Pancreas (tissue), 10 donors: ENCODE results near the gene TTC22. TPM values are rescaled to one million over a fixed set of nuclear protein-coding genes. Genes with fewer than 3 reads are reported as not detected.
A peak's percentile ranks its signal among the peaks of the same experiment; 100 is the strongest.

Experiments used
- ATAC-seq, 4 donors: fragments of 200-7000 bp; cut with Tn5 transposase; one replicate each; pipeline versions ENCODE4 v1.8.0 to v1.9.1; 2020; ENCODE audit warnings: mild to moderate bottlenecking in 4 of 4, moderate library complexity in 4 of 4
- DNase-seq, 6 donors: peaks; one replicate each; pipeline ENCODE4 v3.0.0-alpha.2; 2020
- FAIRE-seq: peaks from 2 replicates; lab custom pipeline; 2012; peaks lifted over from hg19 to GRCh38; lab: Jason Lieb, UNC
- H3K27ac ChIP-seq, 4 donors: fragments of 200-600 bp; sonication (generic); 1 replicate in 3 of 4; 2 replicates in 1 of 4; pipeline versions ENCODE4 v1.5.0 to v1.8.0; 2020
- H3K27me3 ChIP-seq, 4 donors: fragments of 200-600 bp; one replicate each; pipeline ENCODE4 v1.8.0; 2021
- H3K36me3 ChIP-seq, 3 donors: fragments of 200-600 bp; sonication (generic) in 1 of 3; one replicate each; pipeline versions ENCODE4 v1.5.0 to v1.8.0; 2020 to 2021
- H3K4me1 ChIP-seq, 3 donors: fragments of 200-600 bp; one replicate each; pipeline ENCODE4 v1.8.0; 2021
- H3K4me3 ChIP-seq, 4 donors: fragments of 200-600 bp; sonication (generic) in 2 of 4; one replicate each; pipeline versions ENCODE4 v1.5.0 to v1.8.0; 2020 to 2021
- H3K9me3 ChIP-seq, 4 donors: fragments of 200-600 bp; one replicate each; pipeline ENCODE4 v1.8.0; 2021
- WGBS, 2 donors: extraction: QIAGEN DNeasy Blood & Tissue Kit; methylation state at CpG; one replicate each; pipeline ENCODE4 v1.1.7; 2013; 5-methylcytosine and 5-hydroxymethylcytosine counted together
- intact Hi-C, 3 donors: fragments of 100-400 bp; cut with DNase I; formaldehyde crosslinking; loops; one replicate each; pipeline versions ENCODE4 v1.11.1 to v1.14.2; 2022
- polyA plus RNA-seq, 2 donors: library from polyadenylated mRNA; stranded (reverse); fragments of 200-250 nt; gene quantifications; one replicate each; pipeline ENCODE4 v1.2.3, GENCODE V29; 2013
- total RNA-seq, 6 donors: library from RNA; stranded (reverse); fragmentation: NEBNext Ultra II Directional in 4 of 6; extraction: Animal tissue kit (Norgen Biotek cat#: 25700) in 4 of 6; gene quantifications; one replicate each; pipeline versions ENCODE4 v1.2.1 to v1.2.4, GENCODE V29; 2021 to 2023
- TF ChIP-seq, protein P1 (sequence below), 4 donors: fragments of 200-600 bp; sonication (generic) in 3 of 4; IDR thresholded peaks; one replicate each; pipeline versions ENCODE4 v1.5.0 to v1.8.0; 2021; ENCODE audit warnings: antibody characterized with exemption in 4 of 4
- donor health status: healthy with polysubstance abuse.
- donor health status: DM: no; HTN: no; CAD: no; lungs with moderate emphysema.
- donor health status: DM: no; HTN: no; CAD: no.
- donor health status: control.
- donor health status: control.
- donor health status: Bipolar disorder and iron deficiency.
- donor health status: DM: yes; HTN: yes; CAD: no.
- donor health status: DM: no; HTN: no; CAD: no.
- donor health status: DM: no; HTN: no; CAD: no.
- donor health status: DM: yes; HTN: yes; CAD: no.

TTC22 gene
- total and polyA plus RNA-seq, 8 donors, result 6.1 to 10.6 (median 7.1) TPM

DNA sequence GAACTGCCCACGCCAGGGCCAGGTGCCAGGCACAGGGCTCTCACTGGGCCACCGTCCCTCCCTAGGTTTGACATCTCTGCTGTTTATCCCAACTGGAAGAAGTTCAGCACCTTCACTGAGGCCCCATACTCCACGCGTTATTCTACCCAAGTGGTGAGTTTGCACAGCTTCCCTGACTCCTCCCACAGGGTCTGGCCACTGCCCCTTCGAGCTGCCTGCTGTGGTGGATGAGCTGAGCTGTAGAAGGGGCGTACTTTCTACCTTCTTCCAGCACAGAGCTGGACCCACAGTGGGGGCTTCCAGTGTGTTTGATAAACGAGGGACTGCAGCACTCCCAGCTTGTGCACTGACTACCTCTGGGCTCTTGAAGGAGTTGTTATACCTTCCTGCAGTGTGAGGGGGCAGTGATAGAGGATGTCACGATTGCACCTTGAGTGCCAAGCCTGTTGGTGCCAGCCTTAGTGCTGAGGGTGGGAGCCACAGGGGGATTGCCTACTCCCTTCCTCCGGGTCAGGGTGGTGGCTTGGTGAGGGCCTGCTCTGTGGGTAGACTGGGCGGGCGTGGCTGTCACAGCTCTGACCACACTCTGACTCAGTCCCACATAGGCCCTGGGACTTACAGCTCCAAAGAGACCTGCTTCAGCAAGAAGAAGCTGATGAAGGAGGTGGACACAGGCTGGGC, 5.9 kb upstream of the TTC22 start:
- ATAC-seq (no peak), DNase-seq (no peak), FAIRE-seq (no peak)
- no peaks in the 10 kb centered on the region for H3K27me3 ChIP-seq
- 81 to 84% methylated on average over 11 of the region's 11 CpGs for WGBS, 2 donors
- H3K9me3 ChIP-seq, result no peaks in the 10 kb centered on the region
- intact Hi-C loops, result loop anchor here in 1 of 3 donors (10.0 kb wide), 1 partner anchor 312 kb away; no protein-coding TSS in a partner anchor
- TF ChIP-seq, protein P1, sequence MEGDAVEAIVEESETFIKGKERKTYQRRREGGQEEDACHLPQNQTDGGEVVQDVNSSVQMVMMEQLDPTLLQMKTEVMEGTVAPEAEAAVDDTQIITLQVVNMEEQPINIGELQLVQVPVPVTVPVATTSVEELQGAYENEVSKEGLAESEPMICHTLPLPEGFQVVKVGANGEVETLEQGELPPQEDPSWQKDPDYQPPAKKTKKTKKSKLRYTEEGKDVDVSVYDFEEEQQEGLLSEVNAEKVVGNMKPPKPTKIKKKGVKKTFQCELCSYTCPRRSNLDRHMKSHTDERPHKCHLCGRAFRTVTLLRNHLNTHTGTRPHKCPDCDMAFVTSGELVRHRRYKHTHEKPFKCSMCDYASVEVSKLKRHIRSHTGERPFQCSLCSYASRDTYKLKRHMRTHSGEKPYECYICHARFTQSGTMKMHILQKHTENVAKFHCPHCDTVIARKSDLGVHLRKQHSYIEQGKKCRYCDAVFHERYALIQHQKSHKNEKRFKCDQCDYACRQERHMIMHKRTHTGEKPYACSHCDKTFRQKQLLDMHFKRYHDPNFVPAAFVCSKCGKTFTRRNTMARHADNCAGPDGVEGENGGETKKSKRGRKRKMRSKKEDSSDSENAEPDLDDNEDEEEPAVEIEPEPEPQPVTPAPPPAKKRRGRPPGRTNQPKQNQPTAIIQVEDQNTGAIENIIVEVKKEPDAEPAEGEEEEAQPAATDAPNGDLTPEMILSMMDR (IDR thresholded peaks at IDR 0.05), result no peak
- H3K36me3 ChIP-seq, result no peaks in the 10 kb centered on the region
- peaks cover 0 to 8% (median 2%) of the 10 kb centered on the region in 3 donors for H3K4me1 ChIP-seq
- H3K4me3 ChIP-seq, result no peak overlapping the region
- no peak overlapping the region for H3K27ac ChIP-seq

- Histone ChIP-seq H3K4me3 (no peak overlapping the region), H3K27ac (no peak overlapping the region), H3K4me1 (peaks cover 3 to 8% (median 6%) of the 10 kb centered on the region in 3 donors), H3K36me3 (no peaks in the 10 kb centered on the region), H3K9me3 (no peaks in the 10 kb centered on the region), H3K27me3 (no peaks in the 10 kb centered on the region)
- WGBS, 2 donors, result 78 to 80% methylated on average over 35 of the region's 35 CpGs
- ATAC-seq (no peak), FAIRE-seq (no peak), DNase-seq (no peak)
- TF ChIP-seq, protein P1 (IDR thresholded peaks at IDR 0.05), result no peak
- intact Hi-C loops, result loop anchor here in 1 of 3 donors (10.0 kb wide), 1 partner anchor 311 kb away; no protein-coding TSS in a partner anchor
These were observed 4.9 kb upstream of the TTC22 start for GRCh38 chr1:54805981-54806381.

GRCh38 chr1:54805466-54805865, 4.3 kb upstream of the TTC22 start:
- WGBS, 2 donors, result 83 to 85% methylated on average over 3 of the region's 3 CpGs
- ATAC-seq (no peak), DNase-seq (no peak), FAIRE-seq (no peak)
- TF ChIP-seq, protein P1 (IDR thresholded peaks at IDR 0.05), result no peak
- peaks cover 3 to 8% (median 6%) of the 10 kb centered on the region in 3 donors for H3K4me1 ChIP-seq
- no peaks in the 10 kb centered on the region for H3K36me3 ChIP-seq
- H3K27me3 ChIP-seq, result no peaks in the 10 kb centered on the region
- intact Hi-C loops, result loop anchor here in 1 of 3 donors (10.0 kb wide), 1 partner anchor 311 kb away; no protein-coding TSS in a partner anchor
- H3K4me3 ChIP-seq, result no peak overlapping the region
- H3K27ac ChIP-seq, result no peak overlapping the region
- no peaks in the 10 kb centered on the region for H3K9me3 ChIP-seq

DNA sequence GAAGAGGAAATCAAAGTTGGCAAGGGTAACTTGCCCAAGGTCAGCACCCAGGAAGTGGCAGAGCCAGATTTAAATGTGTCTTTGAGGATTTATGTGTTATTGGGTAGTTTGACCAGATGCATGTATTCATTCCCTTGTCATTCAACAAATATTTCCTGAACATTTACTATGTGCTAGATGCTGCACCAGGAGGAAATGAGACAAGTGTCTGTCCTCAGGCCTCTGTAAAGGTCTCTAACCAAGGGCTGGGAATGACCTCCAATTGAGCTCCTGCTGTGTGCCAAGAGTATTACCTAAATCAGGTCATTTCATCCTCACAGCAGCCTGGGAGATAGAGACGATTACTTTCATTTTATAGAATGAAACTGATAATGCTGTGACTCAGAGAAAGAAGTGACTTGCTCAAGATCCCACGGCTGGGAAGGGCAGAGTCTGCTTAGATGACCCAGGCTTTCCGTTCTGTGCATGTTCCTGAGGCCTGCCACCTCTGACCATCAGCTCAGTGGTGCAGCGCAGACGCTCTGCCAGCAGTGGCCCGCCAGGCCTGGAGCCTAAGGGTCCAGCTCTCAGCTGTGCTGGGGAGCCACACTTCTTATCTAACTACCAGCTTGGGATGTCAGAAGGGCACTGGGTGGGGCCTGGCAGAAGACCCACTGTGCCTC, 3.5 kb upstream of the TTC22 start:
- intact Hi-C loops, result loop anchor here in 1 of 3 donors (10.0 kb wide), 1 partner anchor 310 kb away; no protein-coding TSS in a partner anchor
- 77 to 83% methylated on average over 6 of the region's 6 CpGs for WGBS, 2 donors

More for the DNA sequence above, 3.5 kb upstream of the TTC22 start:
- TF ChIP-seq, protein P1 (IDR thresholded peaks at IDR 0.05), result no peak
- Histone ChIP-seq H3K9me3 (no peaks in the 10 kb centered on the region), H3K27me3 (no peaks in the 10 kb centered on the region), H3K36me3 (no peaks in the 10 kb centered on the region), H3K4me1 (peaks cover 3 to 8% (median 6%) of the 10 kb centered on the region in 3 donors), H3K27ac (peak overlapping the region in 1 of 4 donors; percentile 31), H3K4me3 (no peak overlapping the region)
- FAIRE-seq, result no peak
- no peak for ATAC-seq
- DNase-seq, result peak in 1 of 6 donors; percentile 33
